Cerebellar nuclear complex (tissue), 1 donor: ENCODE measurements around the gene GRM8.
"Not testable (repeated sequence)": the region's sequence is repeated elsewhere in the genome, so short reads cannot be mapped to it uniquely, and the experiment has no call there.

ENCODE experiments used
- DNase-seq, 2 experiments: peaks; one replicate each; lab custom pipeline; 2025; lab: John Stamatoyannopoulos, UW

GRM8 gene

GRCh38 chr7:126908564-126908963 is 344.2 kb downstream of the GRM8 start:
- DNase-seq = not testable (repeated sequence)

- not testable (repeated sequence) for DNase-seq
These were observed 345.1 kb downstream of the GRM8 start for GRCh38 chr7:126907657-126908056.

- not testable (repeated sequence) for DNase-seq
These were observed 347.5 kb downstream of the GRM8 start for GRCh38 chr7:126905255-126905654.

GRCh38 chr7:126901041-126901765 is 351.5 kb downstream of the GRM8 start:
- DNase-seq = not testable (repeated sequence)

- not testable (repeated sequence) for DNase-seq
These were observed 364.8 kb downstream of the GRM8 start for GRCh38 chr7:126887980-126888379.

GRCh38 chr7:126887560-126887959 is 365.2 kb downstream of the GRM8 start:
- DNase-seq = not testable (repeated sequence)

- not testable (repeated sequence) for DNase-seq
These were observed 370.0 kb downstream of the GRM8 start for GRCh38 chr7:126882730-126883129.

- not testable (repeated sequence) for DNase-seq
These were observed 370.8 kb downstream of the GRM8 start for GRCh38 chr7:126881908-126882307.

- no peak for DNase-seq
These were observed 371.4 kb downstream of the GRM8 start for GRCh38 chr7:126881315-126881714.

- DNase-seq = not testable (repeated sequence)
These were observed 376.2 kb downstream of the GRM8 start for GRCh38 chr7:126876536-126876935.

- no peak for DNase-seq
These were observed 395.9 kb downstream of the GRM8 start for GRCh38 chr7:126856691-126857291.

- no peak for DNase-seq
These were observed 407.4 kb downstream of the GRM8 start for GRCh38 chr7:126845331-126845730.

GRCh38 chr7:126843883-126844282 is 408.9 kb downstream of the GRM8 start:
- no peak for DNase-seq

GRCh38 chr7:126843336-126843735 is 409.4 kb downstream of the GRM8 start:
- no peak for DNase-seq

GRCh38 chr7:126842451-126842850 is 410.3 kb downstream of the GRM8 start:
- DNase-seq = no peak

- DNase-seq = no peak
These were observed 411.9 kb downstream of the GRM8 start for GRCh38 chr7:126840869-126841268.

GRCh38 chr7:126839624-126840023 is 413.1 kb downstream of the GRM8 start:
- DNase-seq = no peak

- no peak for DNase-seq
These were observed 414.5 kb downstream of the GRM8 start for GRCh38 chr7:126838194-126838593.

GRCh38 chr7:126831241-126831640 is 421.5 kb downstream of the GRM8 start:
- DNase-seq = not testable (repeated sequence)

GRCh38 chr7:126820925-126821324 is 431.8 kb downstream of the GRM8 start:
- DNase-seq = no peak

GRCh38 chr7:126819197-126819484 is 433.6 kb downstream of the GRM8 start:
- DNase-seq = no peak

GRCh38 chr7:126818393-126819196 is 434.1 kb downstream of the GRM8 start:
- DNase-seq = no peak

- DNase-seq = no peak
These were observed 443.6 kb downstream of the GRM8 start for GRCh38 chr7:126809188-126809587.
